ENCODE data around the gene QRICH2.
A peak's percentile ranks its signal among the peaks of the same experiment; 100 is the strongest.
"Not testable (repeated sequence)": the region's sequence is repeated elsewhere in the genome, so short reads cannot be mapped to it uniquely, and the experiment has no call there.

Gene QRICH2

GRCh38 chr17:76254275-76254674, 53.8 kb downstream of the QRICH2 start:
- no peaks in the 10 kb centered on the region for H3K36me3 Mint-ChIP-seq (ENCODE audit: low read depth)
- peaks cover 11% of the 10 kb centered on the region for H3K9me3 Mint-ChIP-seq
- H3K4me3 Mint-ChIP-seq, result no peak overlapping the region
- peaks cover 11% of the 10 kb centered on the region for H3K27me3 Mint-ChIP-seq (ENCODE audit: low read depth, poor library complexity)
- H3K27ac Mint-ChIP-seq, result no peak overlapping the region
- DNase-seq, result no peak
- H3K4me1 Mint-ChIP-seq, result peaks cover 60% of the 10 kb centered on the region
- TF ChIP-seq CTCF (IDR thresholded peaks at IDR 0.05), result no peak

GRCh38 chr17:76253841-76254240, 54.2 kb downstream of the QRICH2 start:
- DNase-seq, result no peak
- H3K4me1 Mint-ChIP-seq, result peaks cover 56% of the 10 kb centered on the region
- no peak overlapping the region for H3K27ac Mint-ChIP-seq
- H3K27me3 Mint-ChIP-seq (ENCODE audit: low read depth, poor library complexity), result peaks cover 11% of the 10 kb centered on the region
- TF ChIP-seq CTCF (IDR thresholded peaks at IDR 0.05), result no peak
- H3K36me3 Mint-ChIP-seq (ENCODE audit: low read depth), result no peaks in the 10 kb centered on the region
- H3K4me3 Mint-ChIP-seq, result no peak overlapping the region
- peaks cover 11% of the 10 kb centered on the region for H3K9me3 Mint-ChIP-seq

- not testable (repeated sequence) for DNase-seq; H3K36me3 Mint-ChIP-seq (ENCODE audit: low read depth); H3K9me3 Mint-ChIP-seq; H3K27ac Mint-ChIP-seq; H3K4me3 Mint-ChIP-seq
- peaks cover 11% of the 10 kb centered on the region for H3K27me3 Mint-ChIP-seq (ENCODE audit: low read depth, poor library complexity)
- peaks cover 54% of the 10 kb centered on the region for H3K4me1 Mint-ChIP-seq
Observed at GRCh38 chr17:76252967-76253766, 54.9 kb downstream of the QRICH2 start.

- TF ChIP-seq CTCF (IDR thresholded peaks at IDR 0.05), result no peak
- H3K27ac Mint-ChIP-seq, result peak overlapping the region; percentile 62
- no peak for DNase-seq
Observed at GRCh38 chr17:76252040-76252954, 55.8 kb downstream of the QRICH2 start.

GRCh38 chr17:76251478-76252039, 56.5 kb downstream of the QRICH2 start:
- no peaks in the 10 kb centered on the region for H3K36me3 Mint-ChIP-seq (ENCODE audit: low read depth)
- peak overlapping the region; percentile 62 for H3K27ac Mint-ChIP-seq
- no peak for TF ChIP-seq CTCF (IDR thresholded peaks at IDR 0.05)
- H3K27me3 Mint-ChIP-seq (ENCODE audit: low read depth, poor library complexity), result peaks cover 17% of the 10 kb centered on the region
- H3K4me1 Mint-ChIP-seq, result peaks cover 61% of the 10 kb centered on the region
- H3K4me3 Mint-ChIP-seq, result peak overlapping the region; percentile 8
- peaks cover 3% of the 10 kb centered on the region for H3K9me3 Mint-ChIP-seq
- no peak for DNase-seq

More at GRCh38 chr17:76252040-76252954, 55.8 kb downstream of the QRICH2 start:
- peaks cover 7% of the 10 kb centered on the region for H3K9me3 Mint-ChIP-seq
- H3K4me1 Mint-ChIP-seq, result peaks cover 61% of the 10 kb centered on the region
- no peaks in the 10 kb centered on the region for H3K36me3 Mint-ChIP-seq (ENCODE audit: low read depth)
- peak overlapping the region; percentile 8 for H3K4me3 Mint-ChIP-seq
- peaks cover 17% of the 10 kb centered on the region for H3K27me3 Mint-ChIP-seq (ENCODE audit: low read depth, poor library complexity)

GRCh38 chr17:76250141-76250540, 57.9 kb downstream of the QRICH2 start:
- Mint-ChIP-seq H3K36me3 (ENCODE audit: low read depth) (no peaks in the 10 kb centered on the region), H3K27ac (no peak overlapping the region), H3K9me3 (no peaks in the 10 kb centered on the region), H3K4me1 (peaks cover 60% of the 10 kb centered on the region), H3K4me3 (no peak overlapping the region), H3K27me3 (ENCODE audit: low read depth, poor library complexity) (peaks cover 14% of the 10 kb centered on the region)
- no peak for TF ChIP-seq CTCF (IDR thresholded peaks at IDR 0.05)
- DNase-seq, result no peak
